Body of pancreas (tissue), 4 donors: ENCODE measurements around the gene TSPAN32. TPM values are rescaled to one million over a fixed set of nuclear protein-coding genes. Genes with fewer than 3 reads are reported as not detected.

Experiments
- ATAC-seq: fragments of 150-250 bp; one replicate; pipeline ENCODE4 v1.9.1; 2016
- DNase-seq, 4 donors: peaks; one replicate each; pipeline ENCODE4 v3.0.0-alpha.2; 2019
- H3K27ac ChIP-seq, 4 donors: fragments of 200-600 bp; sonication (generic); 1 replicate in 3 of 4; 2 replicates in 1 of 4; pipeline versions ENCODE4 v1.5.1 to v1.6.1; 2016 to 2019; ENCODE audit warnings: mild to moderate bottlenecking in 1 of 4, mixed read lengths in 1 of 4, moderate library complexity in 1 of 4
- H3K27me3 ChIP-seq, 2 donors: fragments of 200-600 bp; sonication (generic); one replicate each; pipeline ENCODE4 v1.6.0; 2016; ENCODE audit warnings: mild to moderate bottlenecking in 1 of 2
- H3K36me3 ChIP-seq, 2 donors: fragments of 200-600 bp; sonication (generic); replicated peaks in 1 of 2; 2 replicates each; pipeline ENCODE4 v1.5.1; 2016; ENCODE audit warnings: low read depth in 2 of 2; ENCODE audit not compliant: insufficient read depth in 1 of 2
- H3K4me1 ChIP-seq: fragments of 200-600 bp; sonication (generic); one replicate; pipeline ENCODE4 v1.6.0; 2016
- H3K4me3 ChIP-seq, 2 donors: fragments of 200-600 bp; sonication (generic); 1 replicate in 1 of 2; 2 replicates in 1 of 2; pipeline ENCODE4 v1.5.1; 2016 to 2019
- H3K9me3 ChIP-seq, 3 donors: fragments of 200-600 bp; sonication (generic); 1 replicate in 2 of 3; 2 replicates in 1 of 3; pipeline ENCODE4 v1.5.1; 2016
- POLR2A ChIP-seq, 3 donors: fragments of 450-650 bp; IDR thresholded peaks; one replicate each; pipeline ENCODE4 v1.6.1; 2016; ENCODE audit warnings: antibody characterized with exemption in 3 of 3, mild to moderate bottlenecking in 2 of 3
- WGBS, 2 donors: methylation state at CpG; one replicate each; pipeline ENCODE4 v1.1.5; 2017; 5-methylcytosine and 5-hydroxymethylcytosine counted together
- intact Hi-C: fragments of 100-400 bp; cut with DNase I; formaldehyde crosslinking; loops from one replicate; pipeline ENCODE4 v1.15.1; 2023
- total RNA-seq, 2 donors: library from RNA; depleted of rRNA; stranded (reverse); fragments of >200 nt; gene quantifications; one replicate each; pipeline ENCODE4 v1.1.0, GENCODE V29; 2016
- TF ChIP-seq, protein P1 (sequence below), 7 experiments: fragments of 450-650 bp in 4 of 7; fragments of 200-600 bp in 3 of 7; sonication (generic) in 3 of 7; IDR thresholded peaks; one replicate each; pipeline ENCODE4 v1.5.1; 2016 to 2019; ENCODE audit warnings: antibody characterized with exemption in 7 of 7

The TSPAN32 gene
- total RNA-seq, 2 donors from 2014 or later: 5.9 TPM; not detected in 1

DNA sequence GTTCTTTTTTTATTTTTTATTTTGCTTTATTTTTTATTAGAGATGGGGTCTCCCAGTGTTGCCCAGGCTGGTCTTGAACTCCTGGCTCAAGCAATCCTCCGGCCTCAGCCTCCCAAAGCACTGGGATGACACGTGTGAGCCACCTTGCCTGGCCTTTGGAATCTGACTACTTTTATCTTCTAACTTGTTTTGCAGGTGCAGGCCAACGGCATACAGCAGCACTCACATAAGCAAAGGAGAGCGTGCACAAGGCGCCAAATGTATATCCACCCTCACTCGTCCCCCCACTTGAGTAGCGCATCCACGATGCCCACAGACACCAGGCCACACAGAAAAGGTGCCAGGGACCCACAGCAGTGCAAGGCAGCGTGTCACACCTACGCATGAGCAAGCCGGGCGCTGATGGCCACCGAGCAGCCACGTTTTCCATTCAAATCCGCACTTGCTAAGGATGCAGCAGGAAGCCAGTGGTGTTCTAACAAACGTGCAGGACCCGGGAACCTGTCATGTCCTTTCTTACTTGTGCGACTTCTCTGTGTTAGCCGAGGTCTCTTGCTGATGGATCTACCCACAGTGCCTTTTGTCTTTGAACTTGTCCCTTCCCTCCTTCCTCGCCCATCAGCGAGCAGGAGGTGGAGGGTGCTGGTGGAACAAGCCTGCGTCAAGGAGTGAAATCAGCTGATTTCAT is 37.3 kb upstream of the TSPAN32 start:
- WGBS, 2 donors: 77 to 78% methylated on average over 21 to 22 of the region's 22 CpGs
- Histone ChIP-seq H3K4me1 (peaks cover 13% of the 10 kb centered on the region), H3K4me3 (no peak overlapping the region), H3K9me3 (no peaks in the 10 kb centered on the region), H3K27ac (no peak overlapping the region), H3K36me3 (no peaks in the 10 kb centered on the region), H3K27me3 (no peaks in the 10 kb centered on the region)
- DNase-seq (no peak), ATAC-seq (no peak)
- TF ChIP-seq POLR2A (IDR thresholded peaks at IDR 0.05): no peak
- TF ChIP-seq, protein P1, sequence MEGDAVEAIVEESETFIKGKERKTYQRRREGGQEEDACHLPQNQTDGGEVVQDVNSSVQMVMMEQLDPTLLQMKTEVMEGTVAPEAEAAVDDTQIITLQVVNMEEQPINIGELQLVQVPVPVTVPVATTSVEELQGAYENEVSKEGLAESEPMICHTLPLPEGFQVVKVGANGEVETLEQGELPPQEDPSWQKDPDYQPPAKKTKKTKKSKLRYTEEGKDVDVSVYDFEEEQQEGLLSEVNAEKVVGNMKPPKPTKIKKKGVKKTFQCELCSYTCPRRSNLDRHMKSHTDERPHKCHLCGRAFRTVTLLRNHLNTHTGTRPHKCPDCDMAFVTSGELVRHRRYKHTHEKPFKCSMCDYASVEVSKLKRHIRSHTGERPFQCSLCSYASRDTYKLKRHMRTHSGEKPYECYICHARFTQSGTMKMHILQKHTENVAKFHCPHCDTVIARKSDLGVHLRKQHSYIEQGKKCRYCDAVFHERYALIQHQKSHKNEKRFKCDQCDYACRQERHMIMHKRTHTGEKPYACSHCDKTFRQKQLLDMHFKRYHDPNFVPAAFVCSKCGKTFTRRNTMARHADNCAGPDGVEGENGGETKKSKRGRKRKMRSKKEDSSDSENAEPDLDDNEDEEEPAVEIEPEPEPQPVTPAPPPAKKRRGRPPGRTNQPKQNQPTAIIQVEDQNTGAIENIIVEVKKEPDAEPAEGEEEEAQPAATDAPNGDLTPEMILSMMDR (IDR thresholded peaks at IDR 0.05): no peak
- intact Hi-C loops: no loop called here

DNA sequence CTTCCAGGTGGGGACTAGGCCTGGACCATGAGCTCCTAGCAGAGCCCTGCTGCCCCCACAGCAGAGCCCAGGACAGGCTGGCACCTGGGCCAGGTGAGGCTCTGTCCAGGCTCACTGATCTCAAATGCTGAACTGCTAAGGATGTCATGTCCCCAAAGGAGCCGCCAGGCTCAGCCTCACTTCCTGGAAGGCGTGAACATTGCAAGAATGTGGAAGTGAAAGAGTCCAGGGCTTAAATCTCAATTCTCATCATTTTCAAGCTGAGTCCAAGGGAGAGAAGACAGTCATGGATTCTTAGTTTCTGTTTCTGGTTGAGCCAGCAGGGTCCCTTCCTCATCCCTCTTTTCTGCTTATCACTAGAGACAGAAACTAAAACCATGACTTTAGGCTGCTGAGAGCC is 36.4 kb upstream of the TSPAN32 start:
- Histone ChIP-seq H3K27me3 (peaks cover 0 to under 1% of the 10 kb centered on the region in 2 donors), H3K4me3 (no peak overlapping the region), H3K4me1 (peaks cover 22% of the 10 kb centered on the region), H3K9me3 (no peaks in the 10 kb centered on the region), H3K27ac (peak overlapping the region in 1 of 4 donors; percentile 41), H3K36me3 (no peaks in the 10 kb centered on the region)
- intact Hi-C loops: no loop called here
- WGBS, 2 donors: 61 to 92% methylated on average over 2 of the region's 2 CpGs
- no peak for TF ChIP-seq POLR2A (IDR thresholded peaks at IDR 0.05)
- TF ChIP-seq, protein P1 (IDR thresholded peaks at IDR 0.05): no peak
- ATAC-seq: no peak
- peak in 1 of 4 donors; percentile 9 for DNase-seq

DNA sequence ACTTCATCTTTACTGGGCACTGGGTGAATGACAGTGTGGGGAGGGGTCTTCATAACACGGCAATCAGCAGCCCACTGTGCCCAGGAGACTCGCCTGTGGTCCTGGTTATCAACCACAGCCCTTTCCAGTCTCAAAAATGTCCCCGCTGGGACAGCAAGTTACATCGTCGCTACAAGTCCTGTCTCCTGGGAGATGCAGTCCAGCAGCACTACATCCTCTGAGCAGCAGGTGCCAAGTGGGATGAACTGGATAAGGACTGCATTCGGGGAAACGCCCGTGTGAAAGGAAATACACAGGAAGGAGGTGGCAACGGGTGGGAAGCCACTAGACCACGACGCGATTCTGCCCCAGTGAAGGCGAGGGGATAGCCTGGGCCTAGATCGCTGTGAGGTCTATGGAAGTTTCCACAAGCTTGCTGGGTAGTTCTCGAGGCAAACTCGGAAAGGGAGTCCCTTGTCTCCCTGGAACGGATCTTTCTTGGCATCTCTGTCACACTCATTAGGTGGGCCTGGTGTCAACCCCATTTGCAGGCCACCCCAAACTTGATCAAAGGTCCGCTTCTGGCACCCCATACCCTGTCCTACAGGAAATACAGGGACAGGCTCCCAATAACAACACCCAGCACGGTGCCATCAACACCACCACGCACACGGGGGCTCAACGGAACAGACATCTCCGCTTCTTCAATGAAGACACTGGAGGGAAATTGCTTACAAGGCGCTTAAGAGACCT is 35.8 kb upstream of the TSPAN32 start:
- no peak for ATAC-seq
- Histone ChIP-seq H3K4me3 (no peak overlapping the region), H3K9me3 (no peaks in the 10 kb centered on the region), H3K4me1 (peaks cover 28% of the 10 kb centered on the region), H3K27ac (peak overlapping the region in 1 of 4 donors; percentile 41), H3K27me3 (peaks cover 0 to 7% of the 10 kb centered on the region in 2 donors), H3K36me3 (no peaks in the 10 kb centered on the region)
- TF ChIP-seq POLR2A (IDR thresholded peaks at IDR 0.05): no peak
- TF ChIP-seq, protein P1 (IDR thresholded peaks at IDR 0.05): no peak
- DNase-seq: peak in 1 of 4 donors; percentile 6
- 71 to 80% methylated on average over 23 to 24 of the region's 24 CpGs for WGBS, 2 donors
- intact Hi-C loops: no loop called here

GRCh38 chr11:2266586-2267305 is 35.1 kb upstream of the TSPAN32 start:
- Histone ChIP-seq H3K27ac (no peak overlapping the region), H3K4me1 (peaks cover 30% of the 10 kb centered on the region), H3K9me3 (no peaks in the 10 kb centered on the region), H3K36me3 (no peaks in the 10 kb centered on the region), H3K27me3 (peaks cover 0 to 10% of the 10 kb centered on the region in 2 donors), H3K4me3 (no peak overlapping the region)
- WGBS, 2 donors: 86 to 92% methylated on average over 25 to 26 of the region's 26 CpGs
- ATAC-seq: no peak
- TF ChIP-seq, protein P1 (IDR thresholded peaks at IDR 0.05): no peak
- no peak for TF ChIP-seq POLR2A (IDR thresholded peaks at IDR 0.05)
- no peak for DNase-seq
- intact Hi-C loops: no loop called here
